ENCODE results near the gene NIPA2.

The NIPA2 gene

DNA sequence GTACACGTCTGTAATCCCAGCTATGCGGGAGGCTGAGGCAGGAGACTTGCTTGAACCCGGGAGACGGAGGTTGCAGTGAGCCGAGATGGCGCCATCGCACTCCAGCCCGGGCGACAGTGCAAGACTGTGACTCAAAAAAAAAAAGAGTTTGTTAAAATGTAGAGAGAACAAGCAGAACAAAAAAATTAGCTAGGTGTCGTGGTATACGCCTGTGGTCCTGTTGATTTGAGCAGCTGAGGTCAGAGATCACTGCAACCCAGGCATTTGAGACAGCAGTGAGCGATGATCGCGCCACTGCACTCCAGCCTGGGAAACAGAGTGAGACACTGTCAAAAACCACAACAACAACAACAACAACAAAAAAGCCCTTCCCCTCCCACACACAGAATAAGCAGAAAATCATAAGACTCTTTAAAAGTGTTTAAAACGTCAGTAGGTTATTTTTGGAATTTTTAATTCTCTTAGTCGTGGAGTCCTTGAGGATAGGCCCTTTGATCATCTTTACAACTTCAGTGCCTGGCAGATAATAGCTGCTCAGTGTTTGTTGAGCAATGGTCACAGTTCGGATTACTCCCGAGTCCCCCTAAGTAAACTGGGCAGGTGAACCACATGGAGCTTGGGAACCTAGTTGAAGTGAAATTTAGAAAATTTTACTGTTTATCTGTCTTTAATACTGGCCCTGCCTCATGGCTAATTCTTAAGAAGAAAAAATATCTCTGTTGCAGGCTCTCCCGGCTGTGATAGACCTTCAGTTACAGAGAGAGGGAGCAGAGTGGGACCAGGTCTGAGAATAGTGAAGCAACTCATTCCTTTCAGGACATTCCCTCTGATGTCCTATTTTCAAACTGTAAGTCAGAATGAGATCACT is 6.2 kb downstream of the NIPA2 start:
- no peak for DNase-seq

GRCh38 chr15:22845289-22845900 is 6.9 kb downstream of the NIPA2 start:
- DNase-seq = peak; percentile 89 to 91

DNA sequence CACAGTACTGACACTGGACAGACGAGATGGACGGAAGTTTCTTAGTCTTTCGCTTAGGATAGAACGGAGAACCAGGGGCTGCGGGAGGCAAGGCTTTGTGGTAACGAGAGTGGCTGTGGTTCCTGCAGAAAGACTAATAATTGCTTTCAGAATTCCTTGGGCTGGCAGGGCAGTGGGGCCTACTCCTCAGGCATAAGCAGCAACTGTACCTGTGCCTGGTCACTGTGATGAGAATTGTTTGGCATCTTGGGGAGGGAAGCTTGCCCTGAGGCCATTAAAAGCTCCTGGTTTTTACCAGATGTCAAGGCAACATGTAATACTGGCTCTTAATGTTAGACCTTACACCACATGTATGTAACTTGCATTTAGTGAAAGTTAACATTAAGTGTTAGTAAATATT is 7.6 kb downstream of the NIPA2 start:
- DNase-seq = peak in 1 of 2 experiments; percentile 34

DNA sequence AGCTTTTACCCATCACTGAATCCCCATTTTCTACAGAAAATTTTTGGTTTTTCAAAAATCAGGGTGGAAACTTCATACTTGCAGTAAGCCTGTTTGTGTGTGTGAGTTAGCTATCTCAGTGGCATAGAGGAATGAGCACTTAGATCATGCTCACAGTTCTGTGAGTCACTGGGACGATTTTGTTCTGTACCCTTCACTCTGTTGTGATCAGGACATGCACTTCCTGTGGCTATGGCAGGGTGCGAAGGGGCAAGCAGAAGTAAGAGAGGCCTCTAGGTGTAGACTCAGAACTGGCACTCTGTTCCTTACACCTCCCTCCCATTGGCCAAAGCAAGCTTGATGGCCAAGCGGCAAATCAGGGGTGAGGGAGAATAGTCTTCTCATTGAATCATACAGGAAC is 11.6 kb downstream of the NIPA2 start:
- DNase-seq = no peak

DNA sequence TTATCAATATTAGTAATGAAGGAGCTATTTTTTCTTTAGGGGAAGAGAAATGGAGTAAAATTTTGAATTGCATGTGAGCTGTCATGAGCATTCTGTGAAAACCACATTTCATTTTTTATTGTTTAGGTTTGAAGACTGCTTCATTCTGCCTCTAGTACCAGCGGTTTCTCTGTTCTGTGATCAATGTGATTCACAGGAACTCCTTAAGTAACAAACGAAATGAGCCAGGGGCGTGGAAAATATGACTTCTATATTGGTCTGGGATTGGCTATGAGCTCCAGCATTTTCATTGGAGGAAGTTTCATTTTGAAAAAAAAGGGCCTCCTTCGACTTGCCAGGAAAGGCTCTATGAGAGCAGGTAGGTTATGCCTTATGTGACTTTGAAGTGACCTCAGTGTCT is 13.0 kb downstream of the NIPA2 start:
- DNase-seq = no peak

GRCh38 chr15:22855791-22856190 is 17.3 kb downstream of the NIPA2 start:
- no peak for DNase-seq

DNA sequence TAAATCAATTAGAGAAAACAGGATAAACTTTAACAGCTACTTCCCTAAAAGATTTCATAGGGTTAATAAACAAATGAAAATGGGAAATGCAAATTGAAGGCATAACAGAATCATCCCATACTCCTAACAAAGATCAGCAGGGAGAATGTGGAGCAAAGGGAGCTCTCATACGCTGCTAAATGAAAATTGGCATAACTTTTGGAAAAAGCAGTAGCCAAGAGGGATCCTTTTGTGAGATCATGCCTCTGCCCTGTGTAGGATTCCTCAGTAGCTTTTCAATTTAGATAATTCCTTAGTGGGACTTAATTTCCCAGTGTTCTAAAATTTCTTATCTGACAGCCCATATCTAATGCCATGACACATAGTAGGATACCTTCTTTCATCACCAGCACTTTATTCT is 18.2 kb downstream of the NIPA2 start:
- DNase-seq = no peak

GRCh38 chr15:22861161-22861560 is 22.7 kb downstream of the NIPA2 start:
- DNase-seq = no peak

- no peak for DNase-seq
Observed at GRCh38 chr15:22863356-22863755, 24.9 kb downstream of the NIPA2 start.

GRCh38 chr15:22866079-22866478 is 27.6 kb downstream of the NIPA2 start:
- no peak for DNase-seq

- DNase-seq = no peak
Observed at GRCh38 chr15:22867886-22868285, 29.4 kb downstream of the NIPA2 start.

- DNase-seq = no peak
Observed at GRCh38 chr15:22868495-22868894, 30.0 kb downstream of the NIPA2 start.

GRCh38 chr15:22868928-22869327 is 30.5 kb downstream of the NIPA2 start:
- no peak for DNase-seq

GRCh38 chr15:22869856-22870255 is 31.4 kb downstream of the NIPA2 start:
- DNase-seq = no peak

DNA sequence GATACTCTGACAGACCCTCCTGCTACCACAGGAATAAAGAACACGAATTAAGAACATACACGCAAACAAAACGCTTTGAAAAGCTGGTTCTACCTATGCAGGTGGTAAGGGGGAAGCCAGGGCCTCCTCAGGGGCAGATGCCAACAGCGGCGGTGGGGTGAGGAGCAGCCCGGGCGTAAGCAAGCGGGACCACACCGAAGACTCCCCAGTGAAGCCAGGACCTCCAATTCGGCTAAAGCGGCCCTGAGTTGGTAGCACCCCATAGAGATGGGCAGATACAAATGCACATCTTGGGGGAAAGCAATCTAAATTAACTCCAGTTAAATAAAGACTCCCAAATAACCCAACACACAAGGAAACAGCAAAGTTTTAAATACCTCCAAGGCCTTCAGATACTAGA is 32.4 kb downstream of the NIPA2 start:
- no peak for DNase-seq

GRCh38 chr15:22871481-22872086 is 33.1 kb downstream of the NIPA2 start:
- no peak for DNase-seq

GRCh38 chr15:22872936-22873701 is 34.7 kb downstream of the NIPA2 start:
- DNase-seq = no peak

DNA sequence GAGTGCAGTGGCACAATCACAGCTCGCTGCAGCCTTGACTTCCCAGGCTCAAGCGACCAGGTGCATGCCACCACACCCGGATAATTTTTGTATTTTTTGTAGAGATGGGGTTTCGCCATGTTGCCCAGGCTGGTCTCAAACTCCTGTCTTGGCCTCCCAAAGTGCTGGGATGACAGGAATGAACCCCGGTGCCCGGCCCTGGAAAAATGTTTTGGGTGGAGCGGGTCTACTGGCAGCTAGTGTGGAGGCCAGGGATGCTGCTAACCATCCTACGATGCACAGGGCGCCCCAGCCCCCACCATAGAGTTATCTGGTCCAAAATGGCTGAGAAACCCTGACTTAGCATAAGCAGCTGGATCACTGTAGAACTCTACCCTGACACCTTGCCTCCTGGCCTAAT is 35.4 kb downstream of the NIPA2 start:
- DNase-seq = no peak

DNA sequence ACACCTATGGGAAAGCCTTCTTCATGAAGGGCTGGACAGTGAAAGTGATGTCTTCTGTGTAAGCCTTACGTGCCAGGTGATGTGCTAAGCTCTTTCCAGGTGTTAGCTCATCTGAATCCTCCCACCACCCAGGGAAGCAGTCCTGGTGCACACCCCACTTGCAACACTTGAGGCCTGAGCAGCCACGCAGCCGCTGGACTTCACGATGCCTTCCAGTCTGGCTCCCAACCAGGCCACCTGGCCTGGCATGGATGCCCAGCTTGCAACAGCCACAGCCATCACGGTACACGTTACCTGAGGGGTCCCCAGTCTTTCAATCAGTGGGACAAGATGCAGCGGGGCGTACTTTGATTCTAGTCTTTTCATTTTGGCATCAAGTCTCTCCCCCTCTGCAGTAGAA is 35.8 kb downstream of the NIPA2 start:
- no peak for DNase-seq

- no peak for DNase-seq
Observed at GRCh38 chr15:22874966-22875365, 36.5 kb downstream of the NIPA2 start.

DNA sequence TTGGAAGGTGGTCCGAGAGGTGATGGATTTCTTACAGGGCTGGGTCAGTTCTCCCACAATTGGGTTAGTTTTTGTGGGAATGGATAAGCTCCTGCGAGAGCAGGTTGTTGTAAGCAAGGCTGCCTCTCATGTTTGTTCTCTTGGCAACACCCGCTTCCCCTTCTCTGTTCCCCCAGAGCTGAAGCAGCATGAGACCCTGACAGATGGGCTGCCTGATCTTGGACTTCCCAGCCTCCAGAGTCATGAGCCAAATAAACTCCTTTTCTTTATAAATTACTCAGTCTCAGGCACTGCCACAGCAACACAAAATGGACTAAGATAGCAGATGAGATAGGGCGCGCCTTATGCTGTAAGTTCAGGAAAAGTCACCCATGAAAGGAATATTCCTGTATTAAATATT is 38.7 kb downstream of the NIPA2 start:
- no peak for DNase-seq

GRCh38 chr15:22877607-22878006 is 39.1 kb downstream of the NIPA2 start:
- DNase-seq = no peak

DNA sequence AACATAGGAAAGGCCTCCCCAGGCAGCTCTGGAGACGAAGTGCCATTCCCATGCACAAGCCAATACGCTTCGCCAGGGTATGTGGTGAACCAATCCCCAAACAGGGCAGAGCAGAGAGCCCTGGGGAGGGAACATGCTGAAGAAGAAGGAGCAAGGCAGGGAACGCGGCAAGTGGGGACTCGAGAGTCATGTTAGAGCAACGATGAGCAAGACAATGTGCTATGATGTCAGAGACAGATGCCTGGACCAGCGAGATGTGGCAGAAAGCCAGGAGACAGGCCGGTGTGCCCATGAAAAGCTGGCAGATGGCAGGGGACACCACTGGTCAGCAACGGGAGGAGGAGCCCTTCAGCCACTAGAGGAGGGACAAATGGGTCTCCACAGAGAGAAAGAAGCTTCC is 39.6 kb downstream of the NIPA2 start:
- DNase-seq = peak in 1 of 2 experiments; percentile 7

All from NCI-H524 (cell line).